H9 (cell line): ENCODE data around the gene PARP6. TPM values are rescaled to one million over a fixed set of nuclear protein-coding genes. Genes with fewer than 3 reads are reported as not detected.
A peak's percentile ranks its signal among the peaks of the same experiment; 100 is the strongest.

ENCODE experiments used
- DNase-seq: peaks from one replicate; pipeline ENCODE4 v3.0.0-alpha.2; 2017
- H2AFZ ChIP-seq: one replicate; pipeline ENCODE4 v1.6.1; 2013; ENCODE audit warnings: mild to moderate bottlenecking, low read length, control low read depth, moderate library complexity
- H2AK5ac ChIP-seq: 2 replicates; pipeline ENCODE4 v1.6.1; 2013; ENCODE audit warnings: low read length, control low read depth, mixed read lengths; ENCODE audit not compliant: insufficient read length
- H2BK120ac ChIP-seq: one replicate; pipeline ENCODE4 v1.6.1; 2013; ENCODE audit warnings: low read depth, mild to moderate bottlenecking, low read length, control low read depth, inconsistent platforms; ENCODE audit not compliant: poor library complexity, severe bottlenecking
- H2BK12ac ChIP-seq: 2 replicates; pipeline ENCODE4 v1.6.1; 2013; ENCODE audit warnings: low read length, control low read depth, mixed read lengths, low read depth; ENCODE audit not compliant: insufficient read length
- H2BK15ac ChIP-seq: 2 replicates; pipeline ENCODE4 v1.6.1; 2013; ENCODE audit warnings: low read depth, low read length, control low read depth
- H2BK20ac ChIP-seq: one replicate; pipeline ENCODE4 v1.6.1; 2013; ENCODE audit warnings: low read depth, mild to moderate bottlenecking, low read length, control low read depth, inconsistent platforms; ENCODE audit not compliant: poor library complexity, severe bottlenecking
- H2BK5ac ChIP-seq: 2 replicates; pipeline ENCODE4 v1.6.1; 2013; ENCODE audit warnings: low read length, control low read depth, mixed read lengths; ENCODE audit not compliant: insufficient read length
- H3K14ac ChIP-seq: 2 replicates; pipeline ENCODE4 v1.6.1; 2013; ENCODE audit warnings: low read length, control low read depth; ENCODE audit not compliant: insufficient read depth
- H3K18ac ChIP-seq: 2 replicates; pipeline ENCODE4 v1.6.1; 2013; ENCODE audit warnings: low read depth, mild to moderate bottlenecking, mixed read lengths, low read length, control low read depth; ENCODE audit not compliant: insufficient read length
- H3K23ac ChIP-seq: 2 replicates; pipeline ENCODE4 v1.6.1; 2013; ENCODE audit warnings: low read length, control low read depth, mixed read lengths, low read depth; ENCODE audit not compliant: insufficient read length
- H3K23me2 ChIP-seq: 2 replicates; pipeline ENCODE4 v1.6.1; 2013; ENCODE audit warnings: low read depth, mild to moderate bottlenecking, mixed read lengths, low read length, control low read depth; ENCODE audit not compliant: insufficient read length, poor library complexity, severe bottlenecking
- H3K27ac ChIP-seq: 2 replicates; pipeline ENCODE4 v1.5.1; 2013; ENCODE audit warnings: low read length, control low read depth, mixed read lengths, low read depth; ENCODE audit not compliant: insufficient read length
- H3K27me3 ChIP-seq: 2 replicates; pipeline ENCODE4 v1.6.1; 2013; ENCODE audit warnings: low read length, control low read depth, inconsistent platforms; ENCODE audit not compliant: insufficient read depth
- H3K4ac ChIP-seq: 2 replicates; pipeline ENCODE4 v1.6.1; 2013; ENCODE audit warnings: low read depth, mild to moderate bottlenecking, control low read depth, inconsistent platforms, low read length, moderate library complexity
- H3K4me1 ChIP-seq: 2 replicates; pipeline ENCODE4 v1.6.1; 2013; ENCODE audit warnings: low read length, control low read depth, inconsistent platforms; ENCODE audit not compliant: insufficient read depth
- H3K4me2 ChIP-seq: 2 replicates; pipeline ENCODE4 v1.6.1; 2013; ENCODE audit warnings: low read length, control low read depth, mixed read lengths; ENCODE audit not compliant: insufficient read length, insufficient read depth
- H3K56ac ChIP-seq: 2 replicates; pipeline ENCODE4 v1.6.1; 2013; ENCODE audit warnings: low read depth, mild to moderate bottlenecking, mixed read lengths, low read length, control low read depth; ENCODE audit not compliant: insufficient read length
- H3K79me1 ChIP-seq: 2 replicates; pipeline ENCODE4 v1.6.1; 2013; ENCODE audit warnings: low read depth, mild to moderate bottlenecking, moderate library complexity, low read length, control low read depth, inconsistent platforms; ENCODE audit not compliant: insufficient read depth, poor library complexity, severe bottlenecking
- H3K79me2 ChIP-seq: 2 replicates; pipeline ENCODE4 v1.6.1; 2013; ENCODE audit warnings: low read length, control low read depth, inconsistent platforms; ENCODE audit not compliant: insufficient read depth
- H3K9ac ChIP-seq: 2 replicates; pipeline ENCODE4 v1.6.1; 2013; ENCODE audit warnings: low read length, control low read depth, mixed read lengths; ENCODE audit not compliant: insufficient read length; ENCODE audit errors: extremely low read depth
- H3K9me3 ChIP-seq: one replicate; pipeline ENCODE4 v1.6.1; 2013; ENCODE audit warnings: low read depth, low read length, inconsistent platforms; ENCODE audit not compliant: control insufficient read depth
- H3T11ph ChIP-seq: one replicate; pipeline ENCODE4 v1.6.1; 2013; ENCODE audit warnings: mild to moderate bottlenecking, low read length, control low read depth, inconsistent platforms
- H4K20me1 ChIP-seq: one replicate; pipeline ENCODE4 v1.6.1; 2013; ENCODE audit not compliant: control insufficient read depth, insufficient read length, insufficient read depth
- H4K5ac ChIP-seq: 2 replicates; pipeline ENCODE4 v1.6.1; 2013; ENCODE audit warnings: low read depth, mild to moderate bottlenecking, mixed read lengths, low read length, control low read depth; ENCODE audit not compliant: insufficient read length
- H4K8ac ChIP-seq: replicated peaks from 2 replicates; pipeline ENCODE4 v1.6.1; 2013; ENCODE audit warnings: low read length, control low read depth, mixed read lengths, low read depth; ENCODE audit not compliant: insufficient read length
- H4K91ac ChIP-seq: 2 replicates; pipeline ENCODE4 v1.6.1; 2013; ENCODE audit warnings: low read depth, mild to moderate bottlenecking, moderate library complexity, mixed read lengths, low read length, control low read depth; ENCODE audit not compliant: insufficient read length
- H3K27ac Mint-ChIP-seq, 3 experiments: 2 replicates in 2 of 3; 3 replicates in 1 of 3; pipeline ENCODE4 v1.8.0; 2020 to 2021; ENCODE audit warnings: mixed read lengths in 3 of 3, mild to moderate bottlenecking in 1 of 3, moderate library complexity in 1 of 3
- H3K27me3 Mint-ChIP-seq: 2 replicates; pipeline ENCODE4 v1.8.0; 2021; ENCODE audit warnings: low read depth, mild to moderate bottlenecking, moderate library complexity, mixed read lengths
- H3K36me3 Mint-ChIP-seq, 3 experiments: 2 replicates in 2 of 3; 3 replicates in 1 of 3; pipeline ENCODE4 v1.8.0; 2020 to 2021; ENCODE audit warnings: low read depth in 3 of 3, mixed read lengths in 3 of 3; ENCODE audit not compliant: insufficient read depth in 1 of 3
- H3K4me1 Mint-ChIP-seq, 2 experiments: 2 replicates each; pipeline ENCODE4 v1.8.0; 2020; ENCODE audit warnings: mixed read lengths in 2 of 2
- H3K4me3 Mint-ChIP-seq, 2 experiments: 2 replicates in 1 of 2; 3 replicates in 1 of 2; pipeline ENCODE4 v1.8.0; 2020 to 2021; ENCODE audit warnings: mild to moderate bottlenecking in 2 of 2, mixed read lengths in 2 of 2, moderate library complexity in 1 of 2
- H3K9me3 Mint-ChIP-seq, 2 experiments: 2 replicates in 1 of 2; 3 replicates in 1 of 2; pipeline ENCODE4 v1.8.0; 2020; ENCODE audit warnings: mild to moderate bottlenecking in 2 of 2, mixed read lengths in 2 of 2, moderate library complexity in 1 of 2
- WGBS: extraction: QIAGEN DNeasy Blood & Tissue Kit; methylation state at CpG from one replicate; pipeline ENCODE4 v1.1.7; 2013; ENCODE audit warnings: missing lambda C conversion rate, low lambda C conversion rate, mixed read lengths; ENCODE audit not compliant: insufficient read length; ENCODE audit errors: extremely low coverage; 5-methylcytosine and 5-hydroxymethylcytosine counted together
- total RNA-seq: library from RNA; stranded (reverse); gene quantifications from 2 replicates; pipeline ENCODE4 v1.2.1, GENCODE V29; 2021
- TF ChIP-seq, protein P1 (sequence below): fragments of 200-600 bp; sonication (generic); conservative IDR thresholded peaks from 3 replicates; pipeline ENCODE4 v1.8.0; 2021; ENCODE audit warnings: antibody characterized with exemption, mild to moderate bottlenecking

The PARP6 gene
- total RNA-seq, 1 experiment from 2014 or later: 54.4 TPM

DNA sequence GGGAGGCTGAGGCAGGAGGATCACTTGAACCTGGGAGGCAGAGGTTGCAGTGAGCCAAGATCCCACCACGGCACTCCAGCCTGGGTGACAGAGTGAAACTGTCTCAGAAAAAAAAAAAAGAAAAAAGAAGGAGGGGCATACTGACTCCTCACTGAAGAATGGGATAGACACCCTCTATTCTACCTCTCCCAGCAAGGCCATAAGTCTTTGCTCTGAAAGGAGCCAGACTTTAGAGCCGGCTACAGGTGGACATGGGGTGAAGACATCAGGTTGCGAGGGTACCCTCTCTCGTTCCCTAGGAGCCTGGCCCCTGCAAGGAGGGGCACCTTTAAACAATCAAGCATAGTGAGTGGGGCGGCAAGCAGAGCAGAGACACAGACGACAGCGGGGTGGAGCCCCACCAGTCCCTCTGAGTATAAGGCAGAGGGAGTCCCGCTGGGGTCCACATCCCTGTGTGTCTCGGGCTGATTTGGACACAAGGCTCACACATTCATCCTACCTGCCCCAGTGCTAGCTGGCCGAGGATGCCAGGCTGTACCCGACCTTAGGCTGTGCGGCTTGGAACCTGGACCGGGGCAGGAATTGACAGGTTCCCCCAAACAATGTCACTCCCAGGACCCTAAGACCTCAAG is 75.8 kb downstream of the PARP6 start:
- no peak overlapping the region for H2BK15ac ChIP-seq

More for the DNA sequence above, 75.8 kb downstream of the PARP6 start:
- TF ChIP-seq, protein P1, sequence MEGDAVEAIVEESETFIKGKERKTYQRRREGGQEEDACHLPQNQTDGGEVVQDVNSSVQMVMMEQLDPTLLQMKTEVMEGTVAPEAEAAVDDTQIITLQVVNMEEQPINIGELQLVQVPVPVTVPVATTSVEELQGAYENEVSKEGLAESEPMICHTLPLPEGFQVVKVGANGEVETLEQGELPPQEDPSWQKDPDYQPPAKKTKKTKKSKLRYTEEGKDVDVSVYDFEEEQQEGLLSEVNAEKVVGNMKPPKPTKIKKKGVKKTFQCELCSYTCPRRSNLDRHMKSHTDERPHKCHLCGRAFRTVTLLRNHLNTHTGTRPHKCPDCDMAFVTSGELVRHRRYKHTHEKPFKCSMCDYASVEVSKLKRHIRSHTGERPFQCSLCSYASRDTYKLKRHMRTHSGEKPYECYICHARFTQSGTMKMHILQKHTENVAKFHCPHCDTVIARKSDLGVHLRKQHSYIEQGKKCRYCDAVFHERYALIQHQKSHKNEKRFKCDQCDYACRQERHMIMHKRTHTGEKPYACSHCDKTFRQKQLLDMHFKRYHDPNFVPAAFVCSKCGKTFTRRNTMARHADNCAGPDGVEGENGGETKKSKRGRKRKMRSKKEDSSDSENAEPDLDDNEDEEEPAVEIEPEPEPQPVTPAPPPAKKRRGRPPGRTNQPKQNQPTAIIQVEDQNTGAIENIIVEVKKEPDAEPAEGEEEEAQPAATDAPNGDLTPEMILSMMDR: no peak
- H3K27me3 ChIP-seq: peaks cover 7% of the 10 kb centered on the region; the same call in 1 of the 2 replicates
- no peak overlapping the region for H3K4ac ChIP-seq
- peaks cover 21 to 36% (median 29%) of the 10 kb centered on the region in 3 experiments for H3K36me3 Mint-ChIP-seq
- no CpG with 5 or more reads among the region's 13 CpGs for WGBS
- H2AK5ac ChIP-seq: no peak overlapping the region
- H3K23me2 ChIP-seq: peaks cover 11% of the 10 kb centered on the region
- peaks cover 27% of the 10 kb centered on the region for H3K27me3 Mint-ChIP-seq
- no peaks in the 10 kb centered on the region for H3K79me1 ChIP-seq
- no peak overlapping the region for H3K18ac ChIP-seq
- no peak overlapping the region for H2BK120ac ChIP-seq
- H3K9me3 ChIP-seq: no peaks in the 10 kb centered on the region
- no peak overlapping the region for H3K27ac ChIP-seq
- H2BK5ac ChIP-seq: no peak overlapping the region
- peak overlapping the region; percentile 74 for H3K4me2 ChIP-seq
- no peak overlapping the region for H3K9ac ChIP-seq
- H4K91ac ChIP-seq: no peak overlapping the region
- H3K9me3 Mint-ChIP-seq: no peaks in the 10 kb centered on the region
- H4K20me1 ChIP-seq: no peaks in the 10 kb centered on the region
- no peak overlapping the region for H3K27ac Mint-ChIP-seq
- no peak overlapping the region for H2BK20ac ChIP-seq
- H2BK12ac ChIP-seq: no peak overlapping the region
- H3K4me3 Mint-ChIP-seq: peak overlapping the region; percentile 73 to 77
- no peak overlapping the region for H3T11ph ChIP-seq
- no peak overlapping the region for H3K14ac ChIP-seq
- no peak overlapping the region for H4K8ac ChIP-seq
- no peak overlapping the region for H3K23ac ChIP-seq
- H2AFZ ChIP-seq: no peak overlapping the region
- no peak for DNase-seq
- H3K4me1 ChIP-seq: no peaks in the 10 kb centered on the region; the same call in 1 of the 2 replicates
- no peak overlapping the region for H3K56ac ChIP-seq
- H3K79me2 ChIP-seq: no peaks in the 10 kb centered on the region
- H4K5ac ChIP-seq: no peak overlapping the region
- peaks cover 19 to 20% of the 10 kb centered on the region in 2 experiments for H3K4me1 Mint-ChIP-seq
